ENCODE data around the gene FSIP1.

FSIP1 gene

GRCh38 chr15:39580117-39580484 is 202.5 kb downstream of the FSIP1 start:
- peak; percentile 6 to 67 (median 41) for DNase-seq

GRCh38 chr15:39579487-39580116 is 203.0 kb downstream of the FSIP1 start:
- DNase-seq, result no peak

- DNase-seq, result no peak
Measured at GRCh38 chr15:39578851-39579486, 203.7 kb downstream of the FSIP1 start.

GRCh38 chr15:39575180-39575579 is 207.5 kb downstream of the FSIP1 start:
- DNase-seq, result no peak

GRCh38 chr15:39574427-39574826 is 208.2 kb downstream of the FSIP1 start:
- DNase-seq, result no peak

GRCh38 chr15:39573844-39574243 is 208.8 kb downstream of the FSIP1 start:
- DNase-seq, result no peak

- DNase-seq, result no peak
Measured at GRCh38 chr15:39573287-39573686, 209.4 kb downstream of the FSIP1 start.

- DNase-seq, result no peak
Measured at GRCh38 chr15:39565851-39566250, 216.8 kb downstream of the FSIP1 start.

GRCh38 chr15:39564972-39565665 is 217.5 kb downstream of the FSIP1 start:
- no peak for DNase-seq

GRCh38 chr15:39558421-39558820 is 224.2 kb downstream of the FSIP1 start:
- DNase-seq, result no peak

- no peak for DNase-seq
Measured at GRCh38 chr15:39556461-39556860, 226.2 kb downstream of the FSIP1 start.

- DNase-seq, result no peak
Measured at GRCh38 chr15:39555885-39556284, 226.8 kb downstream of the FSIP1 start.

GRCh38 chr15:39554746-39555387 is 227.8 kb downstream of the FSIP1 start:
- DNase-seq, result no peak

GRCh38 chr15:39553947-39554693 is 228.5 kb downstream of the FSIP1 start:
- DNase-seq, result no peak

- no peak for DNase-seq
Measured at GRCh38 chr15:39552556-39552955, 230.1 kb downstream of the FSIP1 start.

- DNase-seq, result no peak
Measured at GRCh38 chr15:39551476-39551875, 231.2 kb downstream of the FSIP1 start.

All from stimulated activated naive CD4-positive, alpha-beta T cell (primary cell).